GM18873 (cell line): ENCODE data around the gene WDFY2.

Experiments
- ATAC-seq: cut with Tn5 transposase; IDR thresholded peaks from one replicate; pipeline ENCODE4 v1.9.1; 2021; ENCODE audit warnings: mild to moderate bottlenecking, moderate library complexity, moderate number of reproducible peaks; ENCODE audit not compliant: unreplicated experiment, low FRiP score

The WDFY2 gene

GRCh38 chr13:51806566-51806965, 222.3 kb downstream of the WDFY2 start:
- ATAC-seq = no peak

- no peak for ATAC-seq
Observed at GRCh38 chr13:51807041-51807440, 222.8 kb downstream of the WDFY2 start.

- ATAC-seq = no peak
Observed at GRCh38 chr13:51808811-51809210, 224.5 kb downstream of the WDFY2 start.

- ATAC-seq = no peak
Observed at GRCh38 chr13:51811046-51811445, 226.8 kb downstream of the WDFY2 start.

- peak; percentile 40 for ATAC-seq
Observed at GRCh38 chr13:51811920-51812451, 227.7 kb downstream of the WDFY2 start.

- ATAC-seq = no peak
Observed at GRCh38 chr13:51814071-51814470, 229.8 kb downstream of the WDFY2 start.

GRCh38 chr13:51814825-51815650, 230.8 kb downstream of the WDFY2 start:
- ATAC-seq = peak; percentile 77

- no peak for ATAC-seq
Observed at GRCh38 chr13:51815848-51816247, 231.6 kb downstream of the WDFY2 start.

- no peak for ATAC-seq
Observed at GRCh38 chr13:51816604-51817249, 232.5 kb downstream of the WDFY2 start.
